Fibroblast of lung (primary cell): ENCODE data around the gene CAMK1D.

ENCODE experiments used
- CTCF ChIP-seq, 2 donors: IDR thresholded peaks in 1 of 2; conservative IDR thresholded peaks in 1 of 2; 1 replicate in 1 of 2; 2 replicates in 1 of 2; pipeline ENCODE4 v1.5.1; 2011 to 2012; ENCODE audit warnings: low read length in 2 of 2, control low read depth in 1 of 2, inconsistent platforms in 1 of 2, low read depth in 1 of 2, mild to moderate bottlenecking in 1 of 2
- EZH2 ChIP-seq: IDR thresholded peaks from 2 replicates; pipeline ENCODE4 v1.5.1; 2012; ENCODE audit warnings: low read length, control low read depth, mild to moderate bottlenecking; ENCODE audit errors: missing control alignments

GRCh38 chr10:12559578-12560178, 210.3 kb downstream of the CAMK1D start:
- TF ChIP-seq EZH2 (no peak), CTCF (conservative IDR thresholded peaks at IDR 0.05 in 1 of 2, IDR thresholded peaks at IDR 0.05 in 1 of 2; ENCODE audit: low read depth in 1 of 2, low read length in 2 of 2) (no peak)
